AG10803 (cell line): Measurements from ENCODE around the gene GTF2F1.

Source experiments
- DNase-seq: peaks from one replicate; pipeline ENCODE4 v3.0.0; 2010; ENCODE audit warnings: low read depth
- H3K4me3 ChIP-seq: 2 replicates; pipeline ENCODE4 v1.5.1; 2011; ENCODE audit warnings: mild to moderate bottlenecking, low read length, control low read depth
- TF ChIP-seq, protein P1 (sequence below): conservative IDR thresholded peaks from 2 replicates; pipeline ENCODE4 v1.5.1; 2011; ENCODE audit warnings: mild to moderate bottlenecking, low read length, control low read depth, inconsistent platforms

The GTF2F1 gene

DNA sequence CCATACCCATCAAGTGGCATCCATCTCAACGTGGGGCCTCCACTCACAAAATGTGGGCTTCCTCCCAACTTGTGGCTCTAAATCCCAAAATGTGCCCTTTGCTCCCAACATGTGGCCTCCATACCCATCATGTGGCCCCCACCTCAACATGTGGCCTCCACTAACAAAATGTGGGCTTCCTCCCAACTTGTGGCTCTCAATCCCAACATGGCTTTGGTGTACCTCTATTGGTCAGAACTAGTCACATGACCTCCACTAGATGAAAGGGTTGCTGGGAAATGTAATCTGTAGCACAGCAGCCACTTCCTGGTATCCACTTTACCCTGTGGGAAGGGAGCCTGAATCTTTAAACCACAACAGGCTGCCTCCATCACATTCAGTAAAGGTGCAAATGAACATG, 49.5 kb downstream of the GTF2F1 start:
- TF ChIP-seq, protein P1, sequence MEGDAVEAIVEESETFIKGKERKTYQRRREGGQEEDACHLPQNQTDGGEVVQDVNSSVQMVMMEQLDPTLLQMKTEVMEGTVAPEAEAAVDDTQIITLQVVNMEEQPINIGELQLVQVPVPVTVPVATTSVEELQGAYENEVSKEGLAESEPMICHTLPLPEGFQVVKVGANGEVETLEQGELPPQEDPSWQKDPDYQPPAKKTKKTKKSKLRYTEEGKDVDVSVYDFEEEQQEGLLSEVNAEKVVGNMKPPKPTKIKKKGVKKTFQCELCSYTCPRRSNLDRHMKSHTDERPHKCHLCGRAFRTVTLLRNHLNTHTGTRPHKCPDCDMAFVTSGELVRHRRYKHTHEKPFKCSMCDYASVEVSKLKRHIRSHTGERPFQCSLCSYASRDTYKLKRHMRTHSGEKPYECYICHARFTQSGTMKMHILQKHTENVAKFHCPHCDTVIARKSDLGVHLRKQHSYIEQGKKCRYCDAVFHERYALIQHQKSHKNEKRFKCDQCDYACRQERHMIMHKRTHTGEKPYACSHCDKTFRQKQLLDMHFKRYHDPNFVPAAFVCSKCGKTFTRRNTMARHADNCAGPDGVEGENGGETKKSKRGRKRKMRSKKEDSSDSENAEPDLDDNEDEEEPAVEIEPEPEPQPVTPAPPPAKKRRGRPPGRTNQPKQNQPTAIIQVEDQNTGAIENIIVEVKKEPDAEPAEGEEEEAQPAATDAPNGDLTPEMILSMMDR: no peak
- no peak for DNase-seq
- H3K4me3 ChIP-seq: no peak overlapping the region

DNA sequence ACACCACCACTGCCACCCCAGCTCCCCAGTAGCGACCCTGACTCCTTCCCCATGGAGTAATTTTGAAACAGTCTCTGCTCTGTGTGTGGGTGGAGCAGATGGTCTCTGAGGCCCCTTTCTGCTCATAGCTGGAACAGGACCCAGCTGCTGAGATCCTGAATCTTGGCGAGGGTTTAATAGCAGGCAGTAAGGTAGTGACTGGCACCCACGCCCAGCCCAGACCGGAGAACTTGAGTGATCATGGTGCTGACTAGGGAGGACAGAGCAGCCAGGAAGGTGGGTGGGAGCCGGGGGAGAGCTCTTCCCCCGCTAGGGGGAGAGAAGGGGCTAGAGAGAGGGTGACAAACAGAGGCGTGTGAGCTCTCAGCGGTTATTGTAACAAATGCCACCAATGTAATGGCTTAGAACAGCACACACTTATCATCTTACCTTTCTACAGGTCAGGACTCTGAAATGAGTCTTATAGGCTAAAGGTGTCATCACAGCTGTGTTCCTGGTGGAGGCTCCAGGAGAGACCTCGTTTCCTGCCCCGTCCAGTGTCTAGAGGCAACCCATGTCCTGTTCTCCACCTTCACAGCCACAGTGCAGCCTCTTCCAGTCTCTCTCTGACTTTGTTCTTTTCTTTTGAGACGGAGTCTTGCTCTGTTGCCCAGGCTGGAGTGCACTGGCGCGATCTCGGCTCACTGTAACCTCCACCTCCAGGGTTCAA, 52.3 kb downstream of the GTF2F1 start:
- no peak overlapping the region for H3K4me3 ChIP-seq
- TF ChIP-seq, protein P1: no peak
- no peak for DNase-seq

DNA sequence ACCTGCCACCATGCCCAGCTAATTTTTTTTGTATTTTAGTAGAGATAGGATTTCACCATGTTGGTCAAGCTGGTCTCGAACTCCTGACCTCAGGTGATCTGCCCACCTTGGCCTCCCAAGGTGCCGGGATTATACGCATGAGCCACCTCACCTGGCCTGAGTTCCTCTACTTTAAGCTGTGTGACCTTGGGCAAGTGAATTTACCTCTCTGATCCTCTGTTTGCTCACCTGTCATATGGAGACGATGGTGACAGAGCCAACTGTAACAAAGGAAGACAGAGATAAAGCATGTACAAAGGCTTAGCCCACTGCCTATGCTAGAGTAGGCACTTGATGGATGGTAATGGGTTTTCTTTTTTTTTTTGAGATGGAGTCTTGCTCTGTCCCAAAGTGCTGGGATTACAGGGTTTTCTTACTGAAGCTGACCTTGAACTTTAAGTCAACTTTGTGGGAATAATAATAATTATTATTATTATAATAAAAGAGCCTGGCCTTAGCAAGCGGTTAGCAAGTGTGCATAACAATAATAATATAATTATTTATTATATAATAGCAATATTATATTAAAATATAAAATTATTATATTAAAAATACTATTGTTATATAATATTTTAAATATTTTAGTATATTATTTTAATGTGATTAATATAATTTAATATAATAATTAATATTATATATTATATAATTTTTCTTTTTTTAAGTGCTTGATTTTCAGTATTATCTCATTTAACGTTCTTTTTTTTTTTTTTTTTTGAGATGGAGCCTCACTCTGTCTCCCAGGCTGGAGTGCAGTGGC, 58.3 kb downstream of the GTF2F1 start:
- no peak overlapping the region for H3K4me3 ChIP-seq
- DNase-seq: no peak
- TF ChIP-seq, protein P1: no peak

DNA sequence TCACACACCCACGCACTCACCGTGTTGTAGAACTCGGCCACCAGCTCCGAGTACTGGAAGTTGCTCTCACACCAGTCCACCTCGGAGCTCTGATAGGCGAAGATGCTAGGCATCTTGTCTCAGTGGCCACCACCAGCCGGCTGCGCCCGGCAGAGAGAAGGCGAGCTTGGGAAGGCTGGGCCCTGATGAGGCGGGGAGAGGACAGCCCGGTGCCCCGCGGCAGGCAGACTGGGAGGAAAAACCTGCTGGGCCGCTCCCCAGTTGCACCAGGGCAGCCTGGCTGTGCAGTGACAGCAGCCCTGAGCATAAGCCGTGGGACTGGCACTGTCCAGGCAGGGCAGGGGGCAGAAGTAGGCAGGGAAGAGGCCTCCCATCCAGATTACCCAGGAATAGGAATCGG, 59.5 kb downstream of the GTF2F1 start, which contains the start of gene ACER1:
TSS of gene ACER1 (minus strand) at position 174 of the 400 bp plus-strand sequence. CDS start at position 113, 61 bp downstream.
- no peak for DNase-seq
- TF ChIP-seq, protein P1: no peak
- H3K4me3 ChIP-seq: no peak within 1 kb of the TSS
